ENCODE measurements around the gene FILIP1. TPM values are rescaled to one million over a fixed set of nuclear protein-coding genes. Genes with fewer than 3 reads are reported as not detected.
A peak's percentile ranks its signal among the peaks of the same experiment; 100 is the strongest.

FILIP1 gene
- total and polyA plus RNA-seq, 5 donors = 39.1 to 131 (median 118) TPM

DNA sequence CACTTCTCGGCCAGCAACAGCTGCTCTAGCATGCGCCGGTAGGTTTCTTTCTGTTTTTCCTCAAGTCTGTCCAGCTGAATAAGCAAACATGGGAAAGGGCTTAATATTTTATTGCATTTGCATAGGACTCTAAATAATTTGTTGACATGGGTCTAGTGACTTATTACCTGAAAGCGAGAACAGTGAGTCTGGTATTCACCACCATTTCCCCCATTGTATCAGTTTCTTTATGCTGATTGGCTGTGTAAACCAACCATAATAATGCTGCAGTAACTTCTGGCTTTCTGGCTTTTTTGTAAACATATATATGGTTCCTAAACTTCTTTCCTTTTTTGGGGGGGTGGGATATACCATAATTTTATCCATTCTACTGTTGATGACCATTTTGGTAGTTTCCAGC is 140.0 kb downstream of the FILIP1 start:
- no peak overlapping the region for H3K4me3 ChIP-seq (ENCODE audit: low read length)
- H3K27me3 ChIP-seq (ENCODE audit: control insufficient read depth, insufficient read depth) = no peaks in the 10 kb centered on the region
- no peaks in the 10 kb centered on the region for H3K9me3 ChIP-seq (ENCODE audit: control insufficient read depth, low read length)
- intact Hi-C loops (cut with DNase I) = no loop called here
- no peak for DNase-seq
- no peak for ATAC-seq
- no peak overlapping the region for H3K27ac ChIP-seq (ENCODE audit: low read length)
- 98% methylated on average over 4 of the region's 4 CpGs for WGBS
- no peaks in the 10 kb centered on the region for H3K4me1 ChIP-seq (ENCODE audit: control insufficient read depth, insufficient read depth, low read length)

DNA sequence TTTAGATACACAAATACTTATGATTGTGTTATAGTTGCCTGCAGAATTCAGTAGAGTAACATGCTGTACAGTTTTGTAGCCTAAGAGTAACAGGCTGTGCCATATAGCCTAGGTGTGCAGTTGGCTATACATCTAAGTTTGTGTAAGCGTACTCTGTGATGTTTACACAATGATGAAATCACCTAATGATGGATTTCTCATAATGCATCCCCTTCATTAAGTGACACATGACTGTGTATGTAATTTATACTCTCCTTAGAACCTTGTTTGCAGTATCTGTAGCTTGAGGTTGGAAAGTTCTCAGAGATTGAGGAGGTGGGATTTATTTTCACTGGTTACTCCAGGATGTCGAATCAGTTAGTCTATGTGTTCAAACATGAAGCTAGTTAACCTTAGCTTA is 142.0 kb downstream of the FILIP1 start:
- WGBS = 95% methylated on average over 2 of the region's 2 CpGs
- no peak for DNase-seq
- Histone ChIP-seq H3K9me3 (ENCODE audit: control insufficient read depth, low read length) (no peaks in the 10 kb centered on the region), H3K4me1 (ENCODE audit: control insufficient read depth, insufficient read depth, low read length) (no peaks in the 10 kb centered on the region), H3K27me3 (ENCODE audit: control insufficient read depth, insufficient read depth) (no peaks in the 10 kb centered on the region), H3K4me3 (ENCODE audit: low read length) (no peak overlapping the region), H3K27ac (ENCODE audit: low read length) (no peak overlapping the region)
- intact Hi-C loops (cut with DNase I) = no loop called here
- ATAC-seq = no peak

DNA sequence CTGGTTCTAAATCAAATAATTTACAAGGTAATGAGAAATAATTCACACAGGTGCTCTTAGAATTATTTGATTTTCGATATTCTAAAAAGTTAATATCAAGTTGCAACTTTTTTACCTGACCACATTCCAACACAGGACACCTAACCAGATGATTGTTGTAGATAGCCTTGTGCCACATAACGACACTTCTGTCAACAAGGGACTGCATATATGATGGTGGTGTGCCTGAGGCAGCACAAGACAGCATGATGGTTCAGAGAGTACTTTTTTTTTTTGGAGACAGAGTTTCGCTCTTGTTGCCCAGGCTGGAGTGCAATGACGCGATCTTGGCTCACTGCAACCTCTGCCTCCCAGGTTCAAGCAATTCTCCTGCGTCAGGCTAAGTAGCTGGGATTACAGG is 142.8 kb downstream of the FILIP1 start:
- H3K9me3 ChIP-seq (ENCODE audit: control insufficient read depth, low read length) = no peaks in the 10 kb centered on the region
- intact Hi-C loops (cut with DNase I) = no loop called here
- DNase-seq = no peak
- no peak overlapping the region for H3K4me3 ChIP-seq (ENCODE audit: low read length)
- ATAC-seq = no peak
- H3K4me1 ChIP-seq (ENCODE audit: control insufficient read depth, insufficient read depth, low read length) = no peaks in the 10 kb centered on the region
- no peaks in the 10 kb centered on the region for H3K27me3 ChIP-seq (ENCODE audit: control insufficient read depth, insufficient read depth)
- H3K27ac ChIP-seq (ENCODE audit: low read length) = no peak overlapping the region
- 88% methylated on average over 6 of the region's 6 CpGs for WGBS

DNA sequence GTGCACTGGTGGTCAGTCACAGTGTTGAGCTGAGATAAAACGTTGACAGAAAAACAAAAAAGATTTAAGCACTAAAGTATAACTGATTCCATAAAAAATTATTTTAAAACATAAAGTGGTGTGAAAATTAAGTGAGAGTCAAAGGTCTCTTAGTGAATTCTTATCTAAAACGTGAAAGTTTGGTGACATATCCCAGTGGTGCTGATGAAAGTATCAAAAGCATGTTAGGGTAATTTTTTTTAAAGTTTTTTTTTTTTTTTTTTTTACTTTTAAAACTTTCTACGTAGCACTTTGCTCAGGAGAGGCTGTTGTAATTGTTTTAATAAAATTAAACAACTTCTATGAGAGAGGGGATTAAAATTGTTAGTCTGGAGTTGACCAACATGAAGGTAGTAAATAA is 143.4 kb downstream of the FILIP1 start:
- Histone ChIP-seq H3K4me1 (ENCODE audit: control insufficient read depth, insufficient read depth, low read length) (peaks cover 3% of the 10 kb centered on the region), H3K9me3 (ENCODE audit: control insufficient read depth, low read length) (no peaks in the 10 kb centered on the region), H3K4me3 (ENCODE audit: low read length) (peak overlapping the region; percentile 55), H3K27ac (ENCODE audit: low read length) (peak overlapping the region; percentile 48), H3K27me3 (ENCODE audit: control insufficient read depth, insufficient read depth) (no peaks in the 10 kb centered on the region)
- DNase-seq (no peak), ATAC-seq (no peak)
- intact Hi-C loops (cut with DNase I) = no loop called here
- WGBS = 25% methylated on average over 3 of the region's 3 CpGs

DNA sequence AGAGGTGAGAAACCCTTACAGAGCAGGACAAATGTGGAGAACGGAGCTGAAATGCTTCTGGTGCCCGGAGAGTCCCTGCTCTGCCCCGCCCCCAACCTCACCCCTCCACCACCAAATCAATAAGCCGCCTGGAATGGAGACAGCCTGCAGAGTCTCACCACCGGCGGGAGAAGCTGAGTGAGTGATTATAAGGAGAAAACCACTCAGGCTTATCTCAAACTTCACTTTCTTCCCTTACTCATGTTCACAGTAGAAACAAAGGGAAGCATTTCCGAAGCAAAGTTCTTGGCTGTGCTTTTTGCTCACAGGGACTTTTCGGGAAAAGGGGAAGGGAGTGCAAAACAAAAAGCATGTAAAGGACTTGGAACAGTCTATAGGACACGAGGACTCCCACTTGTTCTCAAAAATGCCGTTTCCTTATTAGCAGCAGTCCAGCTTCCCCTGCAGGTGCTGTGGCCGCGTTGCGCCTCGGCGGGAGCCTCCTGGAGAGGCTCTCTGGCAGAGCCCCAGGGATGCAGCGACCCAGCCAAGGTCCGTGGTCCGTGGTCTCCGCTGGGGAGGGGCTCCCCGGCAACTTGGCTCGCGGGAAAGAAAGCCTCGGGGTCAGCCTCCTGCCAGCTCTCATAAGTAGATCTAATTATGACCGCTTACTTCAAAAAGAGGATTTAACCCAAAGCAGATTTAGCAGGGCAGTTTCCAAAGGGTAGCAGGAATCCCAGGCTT is 144.2 kb downstream of the FILIP1 start:
- H3K27ac ChIP-seq (ENCODE audit: low read length) = peak overlapping the region; percentile 48
- H3K9me3 ChIP-seq (ENCODE audit: control insufficient read depth, low read length) = no peaks in the 10 kb centered on the region
- 4% methylated on average over 24 of the region's 24 CpGs for WGBS
- intact Hi-C loops (cut with DNase I) = no loop called here
- ATAC-seq (peak; percentile 59 to 65), DNase-seq (peak in 2 of 3 donors; percentile 68 to 73)
- H3K27me3 ChIP-seq (ENCODE audit: control insufficient read depth, insufficient read depth) = no peaks in the 10 kb centered on the region
- peaks cover 6% of the 10 kb centered on the region for H3K4me1 ChIP-seq (ENCODE audit: control insufficient read depth, insufficient read depth, low read length)
- peak overlapping the region; percentile 55 for H3K4me3 ChIP-seq (ENCODE audit: low read length)

DNA sequence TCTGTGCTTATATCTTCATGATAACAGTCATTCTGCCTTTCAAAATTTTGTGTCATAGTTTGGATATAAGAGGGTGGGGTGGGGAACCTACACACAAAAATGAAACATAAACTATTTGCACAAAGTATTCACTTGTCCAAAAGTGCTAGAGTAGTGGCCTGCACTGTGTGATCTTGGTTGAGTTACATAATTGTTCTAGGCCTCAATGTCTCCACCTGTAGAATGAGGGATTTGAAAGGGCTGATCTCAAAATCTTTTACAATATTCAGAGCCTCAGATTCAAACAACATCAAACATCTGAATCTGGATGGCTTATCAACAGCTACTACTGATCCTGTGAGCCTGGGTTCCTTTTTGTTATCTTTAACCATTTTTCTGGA is 144.7 kb downstream of the FILIP1 start:
- Histone ChIP-seq H3K9me3 (ENCODE audit: control insufficient read depth, low read length) (no peaks in the 10 kb centered on the region), H3K27me3 (ENCODE audit: control insufficient read depth, insufficient read depth) (no peaks in the 10 kb centered on the region), H3K4me3 (ENCODE audit: low read length) (peak overlapping the region; percentile 55), H3K27ac (ENCODE audit: low read length) (no peak overlapping the region), H3K4me1 (ENCODE audit: control insufficient read depth, insufficient read depth, low read length) (peaks cover 7% of the 10 kb centered on the region)
- intact Hi-C loops (cut with DNase I) = no loop called here
- DNase-seq (no peak), ATAC-seq (no peak)

DNA sequence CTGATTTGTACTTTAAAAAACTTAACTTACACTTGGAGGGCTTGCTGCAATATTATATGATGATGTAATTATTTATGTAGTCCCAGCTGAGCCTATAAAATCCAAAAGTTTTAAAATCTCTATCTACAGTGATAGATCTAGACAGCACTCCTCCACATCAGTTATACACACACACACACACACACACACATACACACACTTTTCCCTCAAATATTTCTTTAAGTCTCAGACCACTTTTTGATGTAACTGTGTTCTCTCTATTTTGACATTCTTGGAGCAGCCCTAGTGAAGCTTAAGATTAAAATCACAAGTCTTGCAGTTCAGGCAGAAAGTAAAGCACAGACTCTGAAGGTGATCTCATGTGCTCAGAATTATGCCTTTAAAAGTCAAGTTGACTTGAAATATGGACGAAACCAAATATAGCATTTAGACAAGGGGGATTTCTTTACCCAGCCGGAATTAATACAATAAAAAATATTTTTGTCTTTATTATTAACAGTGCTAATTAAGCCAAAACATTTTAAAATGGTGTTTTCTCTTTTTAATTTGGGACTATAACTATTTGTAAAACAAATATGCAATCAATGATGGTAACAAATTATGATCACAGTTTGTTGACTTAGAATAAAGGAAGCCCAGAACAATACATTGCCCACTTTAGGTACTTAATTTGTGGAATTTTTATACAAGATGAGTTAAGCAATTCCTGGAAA is 145.5 kb downstream of the FILIP1 start:
- no peaks in the 10 kb centered on the region for H3K27me3 ChIP-seq (ENCODE audit: control insufficient read depth, insufficient read depth)
- ATAC-seq (no peak), DNase-seq (no peak)
- H3K4me1 ChIP-seq (ENCODE audit: control insufficient read depth, insufficient read depth, low read length) = peaks cover 7% of the 10 kb centered on the region
- no peak overlapping the region for H3K4me3 ChIP-seq (ENCODE audit: low read length)
- H3K9me3 ChIP-seq (ENCODE audit: control insufficient read depth, low read length) = no peaks in the 10 kb centered on the region
- intact Hi-C loops (cut with DNase I) = no loop called here
- 86% methylated on average over 2 of the region's 2 CpGs for WGBS
- no peak overlapping the region for H3K27ac ChIP-seq (ENCODE audit: low read length)

DNA sequence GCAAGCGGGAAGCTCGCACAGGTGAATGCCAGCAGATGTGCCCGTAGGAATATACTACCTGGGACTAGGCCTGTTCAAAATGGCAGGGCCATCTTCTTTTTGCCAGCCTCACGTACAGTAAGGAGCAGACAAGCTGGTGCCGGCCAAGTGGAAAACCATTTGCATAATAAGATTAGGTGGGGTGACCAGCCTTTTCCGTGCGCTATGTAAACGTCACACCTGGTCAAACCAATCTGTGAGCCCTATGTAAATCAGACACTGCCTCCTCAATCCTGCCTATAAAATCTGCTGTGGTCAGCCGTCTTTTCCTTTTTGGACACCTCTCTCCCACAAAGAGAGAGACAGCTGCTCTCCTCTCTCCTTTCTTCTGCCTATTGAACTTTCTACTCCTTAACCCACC is 148.2 kb downstream of the FILIP1 start:
- H3K27ac ChIP-seq (ENCODE audit: low read length) = no peak overlapping the region
- ATAC-seq = no peak

DNA sequence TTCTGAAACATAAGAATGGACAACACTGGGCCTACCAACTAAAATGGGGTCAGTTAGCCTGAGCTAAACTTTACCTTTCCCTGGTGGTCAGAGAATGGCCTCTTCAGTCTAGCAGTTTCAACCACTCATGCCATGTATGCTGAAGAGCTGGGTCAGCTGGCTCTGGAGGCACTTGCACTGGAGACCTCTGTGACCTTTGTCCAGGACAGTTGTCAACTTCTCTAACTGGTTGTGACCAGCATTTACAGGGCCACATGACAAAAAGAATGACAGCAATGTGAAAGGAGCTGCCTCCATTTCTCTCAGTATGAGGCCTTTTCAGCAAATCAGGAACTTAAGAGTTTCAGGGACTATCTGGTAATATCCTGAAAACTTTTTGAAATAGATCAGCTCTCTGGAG is 149.1 kb downstream of the FILIP1 start:
- peaks cover 7% of the 10 kb centered on the region for H3K4me1 ChIP-seq (ENCODE audit: control insufficient read depth, insufficient read depth, low read length)
- H3K9me3 ChIP-seq (ENCODE audit: control insufficient read depth, low read length) = no peaks in the 10 kb centered on the region
- no peak for DNase-seq
- ATAC-seq = no peak
- intact Hi-C loops (cut with DNase I) = no loop called here
- no peak overlapping the region for H3K27ac ChIP-seq (ENCODE audit: low read length)
- H3K27me3 ChIP-seq (ENCODE audit: control insufficient read depth, insufficient read depth) = no peaks in the 10 kb centered on the region
- no peak overlapping the region for H3K4me3 ChIP-seq (ENCODE audit: low read length)

More for the DNA sequence above, 148.2 kb downstream of the FILIP1 start:
- WGBS = 93% methylated on average over 9 of the region's 9 CpGs
- Histone ChIP-seq H3K9me3 (ENCODE audit: control insufficient read depth, low read length) (no peaks in the 10 kb centered on the region), H3K27me3 (ENCODE audit: control insufficient read depth, insufficient read depth) (no peaks in the 10 kb centered on the region), H3K4me1 (ENCODE audit: control insufficient read depth, insufficient read depth, low read length) (peaks cover 7% of the 10 kb centered on the region), H3K4me3 (ENCODE audit: low read length) (no peak overlapping the region)
- intact Hi-C loops (cut with DNase I) = no loop called here
- DNase-seq = peak in 1 of 3 donors; percentile 39

DNA sequence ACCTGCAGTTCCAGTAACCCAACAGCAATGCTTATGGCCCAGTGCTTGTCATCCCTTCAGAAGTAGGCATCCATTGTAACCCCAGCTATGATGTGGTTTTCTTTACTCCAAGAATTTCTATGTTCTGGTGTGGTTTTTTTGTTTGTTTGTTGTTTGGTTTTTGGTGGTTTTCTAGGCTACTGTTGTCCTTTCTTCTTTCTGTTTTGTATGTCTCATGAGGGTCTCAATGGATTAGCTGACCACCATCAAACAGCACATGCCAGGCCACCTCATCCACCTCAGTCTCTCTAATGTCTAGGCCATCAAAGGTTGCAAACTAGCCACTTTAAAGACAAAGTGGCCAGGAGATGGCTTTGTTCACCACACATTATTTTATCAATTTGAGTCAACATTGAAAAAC is 149.6 kb downstream of the FILIP1 start:
- ATAC-seq = no peak
- peaks cover 7% of the 10 kb centered on the region for H3K4me1 ChIP-seq (ENCODE audit: control insufficient read depth, insufficient read depth, low read length)
- H3K27ac ChIP-seq (ENCODE audit: low read length) = no peak overlapping the region
- H3K4me3 ChIP-seq (ENCODE audit: low read length) = no peak overlapping the region
- intact Hi-C loops (cut with DNase I) = no loop called here
- no peak for DNase-seq
- H3K27me3 ChIP-seq (ENCODE audit: control insufficient read depth, insufficient read depth) = no peaks in the 10 kb centered on the region
- no peaks in the 10 kb centered on the region for H3K9me3 ChIP-seq (ENCODE audit: control insufficient read depth, low read length)

DNA sequence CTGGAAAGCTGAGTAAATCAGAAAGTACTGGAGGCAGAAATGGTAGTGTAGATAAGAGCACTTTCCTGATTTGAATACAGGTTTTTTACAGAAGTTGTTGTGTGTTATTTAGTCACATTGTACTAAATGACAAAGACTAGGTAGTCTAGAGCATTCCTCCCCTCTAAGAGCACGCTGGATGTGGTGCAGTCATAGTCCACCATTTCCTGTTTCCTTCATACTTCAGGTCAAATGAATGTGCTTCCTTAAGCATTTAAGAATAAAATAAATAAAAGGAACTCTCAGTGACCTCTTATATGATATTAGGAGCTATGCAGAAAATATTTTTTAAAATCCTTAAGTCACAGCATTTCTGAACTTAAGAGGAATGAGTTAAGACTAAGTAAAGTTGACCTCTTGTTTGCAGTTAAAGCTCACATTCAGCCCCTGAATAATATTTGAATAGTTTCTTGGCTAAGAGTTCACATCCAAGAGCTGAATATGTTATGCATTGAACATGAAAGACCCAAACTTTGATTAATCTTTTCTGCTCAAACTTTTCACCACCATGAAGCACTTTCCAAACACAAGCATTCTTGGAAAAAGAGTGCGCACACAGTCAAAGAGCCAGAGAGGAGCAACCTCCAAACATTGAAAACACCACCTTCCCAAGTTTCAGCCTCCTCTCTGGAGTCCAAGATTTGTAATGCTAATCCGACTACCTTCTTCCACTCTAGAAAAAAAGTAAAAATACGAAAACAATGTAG is 155.6 kb downstream of the FILIP1 start:
- Histone ChIP-seq H3K9me3 (ENCODE audit: control insufficient read depth, low read length) (no peaks in the 10 kb centered on the region), H3K4me1 (ENCODE audit: control insufficient read depth, insufficient read depth, low read length) (peaks cover 5% of the 10 kb centered on the region), H3K27ac (ENCODE audit: low read length) (no peak overlapping the region), H3K27me3 (ENCODE audit: control insufficient read depth, insufficient read depth) (no peaks in the 10 kb centered on the region), H3K4me3 (ENCODE audit: low read length) (no peak overlapping the region)
- DNase-seq = no peak
- intact Hi-C loops (cut with DNase I) = no loop called here
- no peak for ATAC-seq
- 74% methylated on average over 4 of the region's 4 CpGs for WGBS
